Posterior cingulate gyrus (tissue), 11 donors: ENCODE data around the gene UGT1A3.

Source experiments
- DNase-seq, 10 donors: peaks; one replicate each; pipeline versions ENCODE4 v3.0.0 to v3.0.0-alpha.2; 2020 to 2021; ENCODE audit warnings: mixed read lengths in 3 of 10
- intact Hi-C: fragments of 100-400 bp; cut with DNase I; formaldehyde crosslinking; loops from one replicate; pipeline ENCODE4 v1.15.1; 2023

The UGT1A3 gene

DNA sequence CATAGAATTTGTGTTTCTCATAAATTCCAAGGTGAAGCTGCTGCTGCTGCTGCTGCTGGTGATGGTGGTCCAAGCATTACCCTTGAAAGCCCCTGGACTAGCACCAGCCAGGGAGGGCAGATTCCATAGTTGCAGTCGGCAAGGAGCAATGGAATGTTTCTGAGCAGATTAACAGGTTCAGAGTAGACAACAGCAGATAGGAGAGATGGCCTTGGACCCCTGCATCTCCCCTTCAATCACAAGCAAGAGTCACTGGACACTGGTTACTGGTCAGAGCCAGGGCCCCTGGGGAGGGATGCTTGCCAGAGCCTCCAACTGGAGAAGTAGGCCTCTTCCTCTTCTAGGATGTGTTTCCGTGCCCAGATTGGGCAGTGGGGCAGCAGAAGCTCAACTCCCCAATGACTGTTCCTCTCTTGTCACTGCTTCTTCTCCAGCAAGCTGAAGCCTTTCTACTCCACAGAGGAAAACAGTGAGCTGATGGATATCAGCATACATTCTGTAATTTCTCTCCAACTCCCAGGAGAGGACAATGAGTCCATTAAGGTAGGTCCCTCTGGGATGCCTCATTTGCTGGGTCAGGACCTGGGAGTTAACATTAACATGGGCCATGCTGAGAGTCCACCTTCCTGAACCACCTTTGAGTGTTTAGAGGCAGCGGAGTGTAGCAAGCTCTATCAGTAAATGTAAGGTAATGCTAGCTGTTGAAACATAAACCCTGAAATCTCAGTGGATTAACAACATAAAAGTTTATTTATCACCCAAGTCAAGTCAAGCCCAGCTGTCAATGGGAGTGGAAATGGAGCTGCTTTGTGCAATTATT, 84.6 kb downstream of the UGT1A3 start:
- DNase-seq: peak in 2 of 10 donors; percentile 11 to 46
- intact Hi-C loops: no loop called here

DNA sequence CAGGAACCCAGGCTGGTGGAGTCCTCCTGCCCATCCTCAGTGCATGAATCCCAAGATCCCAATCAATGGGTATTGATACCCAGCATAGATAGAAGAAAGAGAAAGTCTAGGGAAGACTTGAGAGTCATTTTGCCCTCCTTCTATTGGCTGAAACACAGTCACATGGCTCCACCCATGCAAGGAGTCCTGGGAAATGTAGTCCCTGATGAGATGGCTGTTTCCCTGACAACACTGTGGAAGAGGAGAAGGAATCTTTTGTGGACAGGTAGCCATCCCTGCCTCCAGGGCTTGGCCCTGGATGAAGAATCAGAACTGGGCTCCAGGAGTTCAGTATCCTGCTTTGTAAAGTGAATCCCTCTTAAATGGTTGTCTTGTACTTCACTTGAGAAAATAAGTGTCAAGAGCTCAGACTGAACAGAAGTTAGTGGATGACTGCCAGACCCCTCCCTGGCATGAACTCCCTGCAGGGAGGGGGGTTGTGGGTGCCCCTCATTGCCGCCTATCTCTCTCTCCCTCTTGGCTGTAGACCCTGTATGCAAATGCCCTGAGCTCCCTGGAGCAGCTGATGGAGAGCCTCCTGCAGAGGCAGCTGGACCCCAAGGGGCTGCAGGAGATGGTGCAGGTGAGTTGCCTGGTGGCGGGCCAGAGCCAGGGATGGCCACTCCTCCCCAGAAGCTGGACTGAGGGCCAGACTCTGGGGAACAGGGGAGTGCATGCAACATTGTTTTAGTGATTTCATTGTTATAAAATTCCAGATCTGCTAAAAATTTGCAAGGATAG, 85.4 kb downstream of the UGT1A3 start:
- intact Hi-C loops: no loop called here
- peak in 3 of 10 donors; percentile 8 to 56 (median 28) for DNase-seq

GRCh38 chr2:233815861-233816260, 87.0 kb downstream of the UGT1A3 start:
- no peak for DNase-seq
- intact Hi-C loops: no loop called here

- intact Hi-C loops: no loop called here
- peak in 3 of 10 donors; percentile 2 to 25 (median 2) for DNase-seq
Measured at GRCh38 chr2:233816334-233816733, 87.5 kb downstream of the UGT1A3 start.

- intact Hi-C loops: no loop called here
- DNase-seq: peak in 2 of 10 donors; percentile 16 to 51
Measured at GRCh38 chr2:233816771-233817170, 87.9 kb downstream of the UGT1A3 start.

DNA sequence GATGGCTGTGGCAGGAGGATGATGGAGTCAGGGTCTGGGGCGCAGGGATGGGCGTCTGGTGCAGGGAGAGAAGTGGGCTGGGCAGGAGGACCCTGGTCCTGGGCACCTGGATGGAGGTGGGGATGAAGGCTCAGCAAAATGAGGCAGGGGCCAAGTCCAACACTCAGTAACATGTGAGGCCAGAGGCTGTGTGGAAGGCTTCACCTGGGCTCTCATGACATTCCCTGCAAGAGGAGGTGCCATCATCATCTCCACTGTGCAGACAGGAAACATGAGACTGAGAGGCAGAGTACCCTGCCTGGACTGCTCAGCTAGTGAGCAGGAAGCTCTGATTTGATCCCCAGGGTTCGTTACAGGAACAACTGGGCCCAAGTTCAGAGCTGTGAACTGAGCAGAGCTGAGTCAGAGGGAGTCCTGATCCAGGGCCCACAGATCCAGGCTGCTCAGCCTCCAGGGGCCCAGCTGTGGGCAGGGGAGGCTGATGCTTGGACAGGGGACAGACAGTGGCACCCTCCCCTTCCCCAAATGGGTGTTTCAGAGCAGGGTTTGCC, 88.6 kb downstream of the UGT1A3 start:
- intact Hi-C loops: no loop called here

DNA sequence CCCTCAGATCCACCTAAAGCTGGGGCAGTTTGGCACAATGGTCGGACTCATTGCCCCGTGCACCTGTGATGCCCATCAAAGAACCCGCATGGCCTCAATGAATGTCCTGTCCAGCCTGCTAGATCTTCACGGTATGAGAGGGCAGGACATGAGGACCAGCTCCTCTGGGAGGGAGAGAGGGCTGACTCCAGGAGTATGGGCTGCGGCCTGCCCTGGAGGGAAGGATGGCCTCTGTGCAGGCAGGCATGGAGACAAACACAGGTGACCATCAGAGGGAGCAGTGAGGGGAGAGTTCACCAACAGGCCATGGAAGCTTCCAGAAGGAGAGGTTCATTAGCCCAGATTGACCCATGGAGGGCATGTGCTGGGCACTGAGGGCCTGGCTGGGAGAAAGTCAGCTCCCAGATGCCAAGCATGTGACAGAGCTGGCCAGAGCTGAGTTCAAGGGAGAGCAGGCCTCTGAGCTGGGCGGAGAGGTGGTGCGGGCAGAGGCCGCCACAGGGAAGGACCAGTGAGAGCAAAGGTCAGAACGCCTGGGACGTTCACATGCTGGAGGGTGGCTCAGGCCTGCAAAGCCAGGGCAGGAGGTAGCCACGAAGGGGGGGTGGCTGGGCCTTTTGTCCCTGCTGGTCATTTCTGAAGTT, 89.3 kb downstream of the UGT1A3 start:
- intact Hi-C loops: no loop called here
- peak in 2 of 10 donors; percentile 11 to 80 for DNase-seq

More for the DNA sequence above, 88.6 kb downstream of the UGT1A3 start:
- peak in 1 of 10 donors; percentile 72 for DNase-seq

- DNase-seq: peak in 2 of 10 donors; percentile 1 to 31
- intact Hi-C loops: no loop called here
Measured at GRCh38 chr2:233818639-233819621, 90.1 kb downstream of the UGT1A3 start.

- intact Hi-C loops: no loop called here
- DNase-seq: peak in 2 of 10 donors; percentile 7 to 78
Measured at GRCh38 chr2:233819884-233820773, 91.3 kb downstream of the UGT1A3 start.

DNA sequence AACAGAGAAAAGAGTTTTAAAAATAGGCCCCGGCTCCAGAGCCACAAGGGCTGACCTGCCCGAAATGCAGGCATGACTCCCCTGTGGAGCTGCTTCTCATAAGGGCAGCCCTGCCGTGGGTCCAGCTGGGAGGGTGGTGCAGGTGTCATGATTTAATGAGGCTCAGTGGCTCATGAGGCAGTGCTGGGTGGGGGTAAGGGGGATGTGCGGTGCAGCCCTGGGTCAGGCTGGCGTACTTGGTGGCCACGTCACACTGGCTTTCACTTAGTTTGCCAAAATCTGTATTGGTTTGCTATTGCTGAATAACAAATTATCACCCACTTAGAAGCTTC, 91.9 kb downstream of the UGT1A3 start:
- peak in 1 of 10 donors; percentile 57 for DNase-seq
- intact Hi-C loops: no loop called here

DNA sequence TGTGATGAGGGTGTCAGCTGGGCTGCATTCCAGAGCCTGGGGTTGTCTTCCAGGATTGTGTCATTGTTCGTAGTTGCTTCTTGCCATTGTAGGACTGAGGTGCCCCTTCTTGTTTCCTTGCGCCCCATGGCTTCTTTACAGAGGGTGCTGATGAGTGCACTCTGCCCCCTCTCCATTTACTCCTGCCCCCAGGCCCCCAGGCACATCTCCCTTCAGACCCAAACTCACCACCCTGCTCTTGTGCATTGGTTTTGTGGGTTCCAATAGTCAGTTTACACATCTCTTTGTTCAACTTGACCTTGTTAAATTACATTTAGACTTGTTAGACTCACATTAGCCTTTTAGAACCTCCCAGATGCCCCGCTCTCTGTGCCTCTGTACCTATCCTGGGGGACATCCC, 92.4 kb downstream of the UGT1A3 start:
- peak in 1 of 10 donors; percentile 22 for DNase-seq
- intact Hi-C loops: no loop called here

GRCh38 chr2:233821709-233822100, 92.9 kb downstream of the UGT1A3 start:
- peak in 2 of 10 donors; percentile 5 to 49 for DNase-seq

GRCh38 chr2:233822101-233822771, 93.4 kb downstream of the UGT1A3 start:
- intact Hi-C loops: no loop called here
- peak in 3 of 10 donors; percentile 4 to 81 (median 8) for DNase-seq

More at GRCh38 chr2:233821709-233822100, 92.9 kb downstream of the UGT1A3 start:
- intact Hi-C loops: no loop called here
